ENCODE measurements around the gene SCGB1C1.

GRCh38 chr11:202490-202889 lies 9.6 kb downstream of the SCGB1C1 start:
- TF ChIP-seq CTCF (IDR thresholded peaks at IDR 0.05) (no peak), POLR2A (IDR thresholded peaks at IDR 0.05) (no peak)

Data from right lobe of liver (tissue), 4 donors.